Activated B cell treated with CpG ODN at 0.5 μM for 24 hours (primary cell): Measurements from ENCODE around the gene VWA7. TPM values are rescaled to one million over a fixed set of nuclear protein-coding genes. Genes with fewer than 3 reads are reported as not detected.

Experiments
- ATAC-seq: fragments of 200-7000 bp; cut with Tn5 transposase; one replicate; pipeline ENCODE4 v1.10.0; 2021; ENCODE audit warnings: low read depth, mild to moderate bottlenecking, moderate library complexity
- CTCF ChIA-PET: fragments of 350-600 bp; sonication (Branson Sonifier 250); formaldehyde crosslinking; loops from one replicate; lab custom pipeline; 2021; ENCODE audit warnings: antibody characterized with exemption; lab: Charles Lee
- POLR2A ChIA-PET: fragments of 350-600 bp; sonication (Branson Sonifier 250); formaldehyde crosslinking; loops from one replicate; lab custom pipeline; 2021; ENCODE audit warnings: antibody characterized with exemption; lab: Charles Lee
- DNase-seq: peaks from one replicate; pipeline ENCODE4 v3.0.0; 2022
- H3K27ac Mint-ChIP-seq: one replicate; pipeline ENCODE4 v1.8.0; 2020; ENCODE audit warnings: mixed read lengths
- H3K27me3 Mint-ChIP-seq: one replicate; pipeline ENCODE4 v1.8.0; 2021; ENCODE audit warnings: mixed read lengths
- H3K36me3 Mint-ChIP-seq: one replicate; pipeline ENCODE4 v1.8.0; 2021; ENCODE audit warnings: low read depth, mixed read lengths
- H3K4me1 Mint-ChIP-seq: one replicate; pipeline ENCODE4 v1.8.0; 2021; ENCODE audit warnings: mixed read lengths
- H3K4me3 Mint-ChIP-seq: one replicate; pipeline ENCODE4 v1.8.0; 2020; ENCODE audit warnings: mild to moderate bottlenecking, mixed read lengths
- H3K9me3 Mint-ChIP-seq: one replicate; pipeline ENCODE4 v1.8.0; 2020; ENCODE audit warnings: mixed read lengths
- CTCF ChIP-seq: fragments of 200-600 bp; IDR thresholded peaks from one replicate; pipeline ENCODE4 v1.8.0; 2022; ENCODE audit warnings: antibody characterized with exemption, mild to moderate bottlenecking
- intact Hi-C: fragments of 100-400 bp; cut with micrococcal nuclease; formaldehyde crosslinking; loops from one replicate; pipeline ENCODE4 v1.15.1; 2024
- total RNA-seq: library from RNA; stranded (reverse); gene quantifications from 2 replicates; pipeline ENCODE4 v1.2.3, GENCODE V29; 2022

VWA7 gene
- total RNA-seq, 1 donor from 2014 or later = 2.9 TPM

- H3K27me3 Mint-ChIP-seq = no peaks in the 10 kb centered on the region
- TF ChIP-seq CTCF = no peak
- H3K4me3 Mint-ChIP-seq = no peak overlapping the region
- peaks cover 16% of the 10 kb centered on the region for H3K4me1 Mint-ChIP-seq
- DNase-seq = no peak
- intact Hi-C loops = loop anchor here (1.0 kb wide), 1 partner anchor 39 kb away; the partner anchor contains the start of gene DDAH2
- H3K27ac Mint-ChIP-seq = no peak overlapping the region
- POLR2A ChIA-PET = interaction anchor here (0.6 to 1.8 kb wide), 4 partner anchors 31 to 62 kb away, joined by 6 to 20 read pairs (median 10); partner anchors contain the start of genes CLIC1 and DDAH2
- peaks cover 5% of the 10 kb centered on the region for H3K36me3 Mint-ChIP-seq
- CTCF ChIA-PET = interaction anchor here (0.6 to 2.7 kb wide), 10 partner anchors 17 to 217 kb away, joined by 3 to 49 read pairs (median 5); partner anchors contain the start of genes DDAH2, LY6G5C, MPIG6B and MSH5
- no peak for ATAC-seq
- no peaks in the 10 kb centered on the region for H3K9me3 Mint-ChIP-seq
These were observed 8.5 kb downstream of the VWA7 start for GRCh38 chr6:31768363-31769257.

- intact Hi-C loops = no loop called here
- Mint-ChIP-seq H3K9me3 (no peaks in the 10 kb centered on the region), H3K27ac (no peak overlapping the region), H3K27me3 (no peaks in the 10 kb centered on the region), H3K36me3 (peaks cover 13% of the 10 kb centered on the region), H3K4me1 (peaks cover 9% of the 10 kb centered on the region), H3K4me3 (no peak overlapping the region)
- no peak for DNase-seq
- ChIA-PET POLR2A (interaction anchor here (0.7 kb wide), 1 partner anchor 78 kb away, joined by 6 read pairs; no protein-coding TSS in a partner anchor), CTCF (no interaction called here)
- ATAC-seq = no peak
- TF ChIP-seq CTCF = no peak
These were observed 10.0 kb downstream of the VWA7 start for GRCh38 chr6:31767096-31767645.

- H3K36me3 Mint-ChIP-seq = peaks cover 20% of the 10 kb centered on the region
- intact Hi-C loops = no loop called here
These were observed 11.0 kb downstream of the VWA7 start for GRCh38 chr6:31765910-31766794.

GRCh38 chr6:31765559-31765909 is 11.6 kb downstream of the VWA7 start:
- Mint-ChIP-seq H3K27ac (no peak overlapping the region), H3K27me3 (no peaks in the 10 kb centered on the region), H3K9me3 (no peaks in the 10 kb centered on the region), H3K4me3 (no peak overlapping the region), H3K4me1 (peaks cover 6% of the 10 kb centered on the region), H3K36me3 (peaks cover 23% of the 10 kb centered on the region)
- no peak for DNase-seq
- TF ChIP-seq CTCF = no peak
- ATAC-seq = no peak
- POLR2A ChIA-PET = no interaction called here
- CTCF ChIA-PET = no interaction called here
- intact Hi-C loops = no loop called here

More at GRCh38 chr6:31765910-31766794, 11.0 kb downstream of the VWA7 start:
- TF ChIP-seq CTCF = no peak
- no peak overlapping the region for H3K4me3 Mint-ChIP-seq
- peaks cover 6% of the 10 kb centered on the region for H3K4me1 Mint-ChIP-seq
- H3K27ac Mint-ChIP-seq = no peak overlapping the region
- DNase-seq (no peak), ATAC-seq (no peak)
- no peaks in the 10 kb centered on the region for H3K9me3 Mint-ChIP-seq
- POLR2A ChIA-PET = no interaction called here
- CTCF ChIA-PET = no interaction called here
- H3K27me3 Mint-ChIP-seq = no peaks in the 10 kb centered on the region
